GM12801 (cell line): ENCODE results near the gene ANAPC7.

Experiments used
- CTCF ChIP-seq: IDR thresholded peaks from one replicate; pipeline ENCODE4 v1.5.1; 2011; ENCODE audit warnings: control low read depth; ENCODE audit not compliant: insufficient read length; ENCODE audit errors: extremely low read depth

The ANAPC7 gene

GRCh38 chr12:110424237-110424636, 20.7 kb upstream of the ANAPC7 start:
- TF ChIP-seq CTCF, result no peak

GRCh38 chr12:110421701-110422100, 18.2 kb upstream of the ANAPC7 start:
- no peak for TF ChIP-seq CTCF

- no peak for TF ChIP-seq CTCF
Measured at GRCh38 chr12:110421159-110421661, 17.7 kb upstream of the ANAPC7 start.

- no peak for TF ChIP-seq CTCF
Measured at GRCh38 chr12:110403976-110404682, 621 bp upstream of the ANAPC7 start.

GRCh38 chr12:110382683-110383082, 20.8 kb downstream of the ANAPC7 start:
- TF ChIP-seq CTCF, result no peak

GRCh38 chr12:110379631-110380030, 23.9 kb downstream of the ANAPC7 start:
- no peak for TF ChIP-seq CTCF

- TF ChIP-seq CTCF, result no peak
Measured at GRCh38 chr12:110379197-110379596, 24.3 kb downstream of the ANAPC7 start.
